A549 (cell line): ENCODE measurements around the gene CACNA1F. TPM values are rescaled to one million over a fixed set of nuclear protein-coding genes. Genes with fewer than 3 reads are reported as not detected.

Experiments used
- ATAC-seq, 2 experiments: fragments of 200-7000 bp in 1 of 2; fragments of >200 bp in 1 of 2; cut with Nextera tagmentation in 1 of 2; cut with Tn5 transposase in 1 of 2; 3 replicates each; pipeline versions ENCODE4 v1.8.0 to v1.9.1; 2018 to 2020; ENCODE audit warnings: mild to moderate bottlenecking in 1 of 2, moderate library complexity in 1 of 2
- CTCF ChIA-PET: fragments of 300-600 bp; sonication (Branson Sonifier 250); formaldehyde crosslinking; extraction: SDS; loops from one replicate; lab custom pipeline; 2021; ENCODE audit warnings: antibody characterized with exemption, inconsistent platforms; lab: Yijun Ruan, JAX
- POLR2A ChIA-PET: fragments of 350-600 bp; formaldehyde crosslinking; extraction: SDS; loops from one replicate; lab custom pipeline; 2021; ENCODE audit warnings: antibody characterized with exemption, inconsistent platforms; lab: Yijun Ruan, JAX
- DNase-seq, 2 experiments: peaks; one replicate each; pipeline versions ENCODE4 v3.0.0 to v3.0.0-alpha.2; 2011 to 2016; ENCODE audit warnings: low read depth in 1 of 2, low spot score in 1 of 2
- FAIRE-seq: peaks from 2 replicates; lab custom pipeline; 2011; peaks lifted over from hg19 to GRCh38; lab: Jason Lieb, UNC
- H3K27ac ChIP-seq, 2 experiments: fragments of >200 bp; sonication (Bioruptor Twin); formaldehyde crosslinking; 3 replicates each; pipeline ENCODE4 v1.5.1; 2016 to 2017
- H3K4me1 ChIP-seq: fragments of >200 bp; sonication (Bioruptor Twin); formaldehyde crosslinking; 3 replicates; pipeline ENCODE4 v1.6.1; 2016
- H3K4me2 ChIP-seq: fragments of >200 bp; sonication (Bioruptor Twin); formaldehyde crosslinking; 3 replicates; pipeline ENCODE4 v1.6.1; 2016
- H3K4me3 ChIP-seq: fragments of >200 bp; sonication (Bioruptor Twin); formaldehyde crosslinking; 3 replicates; pipeline ENCODE4 v1.5.1; 2016
- H3K9me3 ChIP-seq: fragments of >200 bp; sonication (Bioruptor Twin); formaldehyde crosslinking; 3 replicates; pipeline ENCODE4 v1.6.1; 2016
- BCL3 ChIP-seq: fragments of >200 bp; sonication (Bioruptor Twin); formaldehyde crosslinking; IDR thresholded peaks from 3 replicates; pipeline ENCODE4 v1.6.1; 2016
- CHD4 ChIP-seq: fragments of 200-600 bp; sonication (generic); IDR thresholded peaks from 2 replicates; pipeline ENCODE4 v1.6.1; 2016; ENCODE audit warnings: antibody characterized with exemption, mild to moderate bottlenecking, borderline replicate concordance
- EHMT2 ChIP-seq: fragments of 200-600 bp; sonication (generic); IDR thresholded peaks from 2 replicates; pipeline ENCODE4 v1.6.1; 2016; ENCODE audit warnings: antibody characterized with exemption, low read depth, mild to moderate bottlenecking, moderate library complexity
- HES2 ChIP-seq: fragments of >200 bp; sonication (Bioruptor Twin); formaldehyde crosslinking; IDR thresholded peaks from 2 replicates; pipeline ENCODE4 v1.6.1; 2016
- HMGXB4 ChIP-seq: fragments of 250-450 bp; sonication (Bioruptor Pico); IDR thresholded peaks from 2 replicates; pipeline ENCODE4 v1.5.0; 2021; ENCODE audit warnings: mild to moderate bottlenecking, moderate library complexity, borderline replicate concordance
- HOXB5 ChIP-seq: fragments of 250-450 bp; sonication (Bioruptor Pico); IDR thresholded peaks from 2 replicates; pipeline ENCODE4 v1.5.0; 2020; ENCODE audit warnings: mild to moderate bottlenecking, moderate library complexity
- JUN ChIP-seq, 2 experiments: fragments of >200 bp; sonication (Bioruptor Twin); formaldehyde crosslinking; IDR thresholded peaks; 2 replicates in 1 of 2; 3 replicates in 1 of 2; pipeline ENCODE4 v1.6.1; 2016 to 2017
- JUNB ChIP-seq: fragments of >200 bp; sonication (Bioruptor Twin); formaldehyde crosslinking; IDR thresholded peaks from 2 replicates; pipeline ENCODE4 v1.6.1; 2016
- KDM5A ChIP-seq: fragments of 200-600 bp; sonication (generic); IDR thresholded peaks from 2 replicates; pipeline ENCODE4 v1.6.1; 2016; ENCODE audit warnings: antibody characterized with exemption, mild to moderate bottlenecking
- MYC ChIP-seq: IDR thresholded peaks from 2 replicates; pipeline ENCODE4 v1.6.1; 2012; ENCODE audit warnings: mild to moderate bottlenecking, inconsistent platforms, low read length, improper control_type of control experiment, borderline replicate concordance
- NFE2L2 ChIP-seq: fragments of 150-350 bp; conservative IDR thresholded peaks from 2 replicates; pipeline ENCODE4 v1.6.1; 2014; ENCODE audit warnings: low read length
- POLR2AphosphoS2 ChIP-seq: conservative IDR thresholded peaks from 2 replicates; pipeline ENCODE4 v1.6.1; 2012; ENCODE audit warnings: low read length, improper control_type of control experiment, inconsistent platforms
- RAD21 ChIP-seq, 2 experiments: fragments of >200 bp in 1 of 2; sonication (Bioruptor Twin) in 1 of 2; formaldehyde crosslinking in 1 of 2; IDR thresholded peaks in 1 of 2; conservative IDR thresholded peaks in 1 of 2; 2 replicates in 1 of 2; 3 replicates in 1 of 2; pipeline ENCODE4 v1.6.1; 2012 to 2018; ENCODE audit warnings: inconsistent platforms in 1 of 2
- RCOR1 ChIP-seq: fragments of 150-350 bp; IDR thresholded peaks from 2 replicates; pipeline ENCODE4 v1.6.1; 2014; ENCODE audit warnings: antibody characterized with exemption, low read length, low read depth
- SMC3 ChIP-seq: fragments of >200 bp; sonication (Bioruptor Twin); formaldehyde crosslinking; IDR thresholded peaks from 3 replicates; pipeline ENCODE4 v1.6.1; 2018; ENCODE audit warnings: inconsistent platforms
- TP53 ChIP-seq: fragments of 250-450 bp; sonication (Bioruptor Pico); IDR thresholded peaks from 2 replicates; pipeline ENCODE4 v1.5.0; 2021; ENCODE audit warnings: mild to moderate bottlenecking, moderate library complexity
- ZC3H11A ChIP-seq: fragments of 450-650 bp; IDR thresholded peaks from 2 replicates; pipeline ENCODE4 v1.6.1; 2014; ENCODE audit warnings: antibody characterized with exemption, mild to moderate bottlenecking
- ZSCAN20 ChIP-seq: fragments of 250-450 bp; sonication (Bioruptor Pico); IDR thresholded peaks from 2 replicates; pipeline ENCODE4 v1.8.0; 2022; ENCODE audit warnings: mild to moderate bottlenecking, moderate library complexity
- WGBS: methylation state at CpG from one replicate; pipeline ENCODE4 v1.1.6; 2017; ENCODE audit errors: missing lambda C conversion rate; 5-methylcytosine and 5-hydroxymethylcytosine counted together
- polyA plus RNA-seq, 4 experiments: library from polyadenylated mRNA; depleted of rRNA in 3 of 4; stranded (reverse); fragments of >200 nt; fragmentation: RNase III in 1 of 4; extraction: RNeasy Plus Mini Kit Qiagen cat#74134 plus additional on column Dnase treatment in 1 of 4; gene quantifications; 2 replicates in 3 of 4; 3 replicates in 1 of 4; pipeline ENCODE4 v1.2.3, GENCODE V29; 2011 to 2017

The CACNA1F gene
- polyA plus RNA-seq, 2 of the 4 experiments (the other 2 are of a cell fraction) = not detected

GRCh38 chrX:49166914-49167739, 66.0 kb downstream of the CACNA1F start:
- H3K4me1 ChIP-seq = peaks cover 8% of the 10 kb centered on the region; the same call in 2 of the 3 replicates
- no peak for ATAC-seq

GRCh38 chrX:49165901-49166881, 66.9 kb downstream of the CACNA1F start:
- H3K4me3 ChIP-seq = no peak overlapping the region
- no peak for TF ChIP-seq ZSCAN20
- no peak for TF ChIP-seq EHMT2
- H3K27ac ChIP-seq = no peak overlapping the region; a peak in 2 of 6 replicates
- ChIA-PET CTCF (interaction anchor here (1.7 to 2.6 kb wide), 2 partner anchors 11 to 23 kb away, joined by 11 to 17 read pairs; no protein-coding TSS in a partner anchor), POLR2A (no interaction called here)
- ATAC-seq (no peak), DNase-seq (no peak), FAIRE-seq (no peak)
- H3K4me2 ChIP-seq = no peak overlapping the region
- WGBS = 87% methylated on average over 42 of the region's 61 CpGs
- peaks cover 8% of the 10 kb centered on the region; the same call in 2 of the 3 replicates for H3K4me1 ChIP-seq
- no peaks in the 10 kb centered on the region for H3K9me3 ChIP-seq

More at GRCh38 chrX:49166914-49167739, 66.0 kb downstream of the CACNA1F start:
- DNase-seq = no peak
- no peak overlapping the region for H3K4me3 ChIP-seq
- no peak overlapping the region for H3K4me2 ChIP-seq
- TF ChIP-seq SMC3 (no peak), POLR2AphosphoS2 (no peak)
- TF ChIP-seq, all 56 proteins: peak for 0
- WGBS = 68% methylated on average over 16 of the region's 35 CpGs
- H3K27ac ChIP-seq = peak overlapping the region; percentile 27 to 44; a peak in 3 of 6 replicates
- H3K9me3 ChIP-seq = no peaks in the 10 kb centered on the region
- ChIA-PET POLR2A (interaction anchor here (0.9 kb wide), 1 partner anchor 24 kb away, joined by 3 read pairs; no protein-coding TSS in a partner anchor), CTCF (interaction anchor here (0.6 to 1.7 kb wide), 3 partner anchors 10 to 24 kb away, joined by 3 to 11 read pairs (median 4); no protein-coding TSS in a partner anchor)
- no peak for FAIRE-seq

GRCh38 chrX:49164589-49165360, 68.4 kb downstream of the CACNA1F start:
- TF ChIP-seq RAD21 (conservative IDR thresholded peaks at IDR 0.05 in 1 of 2, IDR thresholded peaks at IDR 0.05 in 1 of 2) = no peak
- TF ChIP-seq NFE2L2 = no peak
- TF ChIP-seq TP53 (CRISPR knock-in tag) = no peak
- TF ChIP-seq MYC = no peak
- TF ChIP-seq HES2 = no peak
- no peak for TF ChIP-seq CHD4
- no peak for TF ChIP-seq KDM5A
- no peak for TF ChIP-seq RCOR1
- no peak for TF ChIP-seq JUN (IDR thresholded peaks at IDR 0.05)
- no peak for TF ChIP-seq HMGXB4 (CRISPR knock-in tag)
- TF ChIP-seq ZSCAN20 = no peak
- TF ChIP-seq HOXB5 (CRISPR knock-in tag) = no peak
- TF ChIP-seq JUNB = no peak
- TF ChIP-seq ZC3H11A = no peak
- no peak for TF ChIP-seq BCL3
- FAIRE-seq (no peak), ATAC-seq (no peak), DNase-seq (no peak)
- Histone ChIP-seq H3K9me3 (no peaks in the 10 kb centered on the region), H3K4me1 (peaks cover 8% of the 10 kb centered on the region; the same call in 2 of the 3 replicates), H3K4me2 (peak overlapping the region; percentile 77), H3K4me3 (no peak overlapping the region), H3K27ac (peak overlapping the region; percentile 90 to 92)
- CTCF ChIA-PET = interaction anchor here (1.2 to 2.6 kb wide), 6 partner anchors 10 to 71 kb away, joined by 3 to 21 read pairs (median 6); partner anchors contain the start of gene GPKOW
- 87% methylated on average over 16 of the region's 31 CpGs for WGBS
- POLR2A ChIA-PET = no interaction called here
